Lower lobe of right lung (tissue), 2 donors: ENCODE results near the gene ABCB11. TPM values are rescaled to one million over a fixed set of nuclear protein-coding genes. Genes with fewer than 3 reads are reported as not detected.

Source experiments
- ATAC-seq, 2 donors: fragments of 200-7000 bp; cut with Tn5 transposase; one replicate each; pipeline ENCODE4 v1.9.1; 2020 to 2022; ENCODE audit warnings: mild to moderate bottlenecking in 2 of 2, moderate library complexity in 2 of 2
- DNase-seq: peaks from one replicate; pipeline ENCODE4 v3.0.0-alpha.2; 2020
- H3K27ac ChIP-seq: fragments of 200-600 bp; one replicate; pipeline ENCODE4 v1.8.0; 2022
- H3K27me3 ChIP-seq: fragments of 200-600 bp; one replicate; pipeline ENCODE4 v1.8.0; 2022; ENCODE audit warnings: low read depth
- H3K36me3 ChIP-seq: fragments of 200-600 bp; one replicate; pipeline ENCODE4 v1.8.0; 2022; ENCODE audit warnings: mild to moderate bottlenecking
- H3K4me1 ChIP-seq: fragments of 200-600 bp; one replicate; pipeline ENCODE4 v1.8.0; 2022
- H3K4me3 ChIP-seq: fragments of 200-600 bp; one replicate; pipeline ENCODE4 v1.8.0; 2022; ENCODE audit warnings: mild to moderate bottlenecking
- H3K9me3 ChIP-seq: fragments of 200-600 bp; one replicate; pipeline ENCODE4 v1.8.0; 2022
- CTCF ChIP-seq: fragments of 200-600 bp; IDR thresholded peaks from one replicate; pipeline ENCODE4 v1.8.0; 2022; ENCODE audit warnings: antibody characterized with exemption, mild to moderate bottlenecking
- intact Hi-C: fragments of 100-400 bp; cut with DNase I; formaldehyde crosslinking; loops from one replicate; pipeline ENCODE4 v1.11.0; 2022
- total RNA-seq: library from RNA; stranded (reverse); fragmentation: NEBNext Ultra II Directional; extraction: Animal tissue kit (Norgen Biotek cat#: 25700); gene quantifications from one replicate; pipeline ENCODE4 v1.2.1, GENCODE V29; 2021
- donor health status: DM: no; HTN: yes; CAD: no; lungs with severe emphysema.

Gene ABCB11
- total RNA-seq, 1 donor from 2014 or later = 0.32 TPM

- TF ChIP-seq CTCF = no peak
- Histone ChIP-seq H3K9me3 (peaks cover 8% of the 10 kb centered on the region), H3K27ac (no peak overlapping the region), H3K4me1 (no peaks in the 10 kb centered on the region), H3K27me3 (no peaks in the 10 kb centered on the region), H3K4me3 (no peak overlapping the region), H3K36me3 (no peaks in the 10 kb centered on the region)
- no peak for ATAC-seq
- intact Hi-C loops = no loop called here
- DNase-seq = no peak
These were observed 79.3 kb downstream of the ABCB11 start for GRCh38 chr2:168951871-168952270.

- intact Hi-C loops = no loop called here
- Histone ChIP-seq H3K9me3 (peaks cover 8% of the 10 kb centered on the region), H3K4me1 (no peaks in the 10 kb centered on the region), H3K36me3 (no peaks in the 10 kb centered on the region), H3K4me3 (no peak overlapping the region), H3K27me3 (no peaks in the 10 kb centered on the region), H3K27ac (no peak overlapping the region)
- DNase-seq (no peak), ATAC-seq (no peak)
- TF ChIP-seq CTCF = no peak
These were observed 81.8 kb downstream of the ABCB11 start for GRCh38 chr2:168949324-168949723.

- ATAC-seq = peak in 1 of 2 donors; percentile 47
- intact Hi-C loops = no loop called here
These were observed 82.4 kb downstream of the ABCB11 start for GRCh38 chr2:168948621-168949212.

GRCh38 chr2:168945508-168945907 is 85.6 kb downstream of the ABCB11 start:
- no peak for DNase-seq
- Histone ChIP-seq H3K27me3 (no peaks in the 10 kb centered on the region), H3K9me3 (no peaks in the 10 kb centered on the region), H3K4me3 (no peak overlapping the region), H3K36me3 (no peaks in the 10 kb centered on the region), H3K27ac (no peak overlapping the region), H3K4me1 (no peaks in the 10 kb centered on the region)
- no peak for ATAC-seq
- intact Hi-C loops = no loop called here
- no peak for TF ChIP-seq CTCF

More at GRCh38 chr2:168948621-168949212, 82.4 kb downstream of the ABCB11 start:
- no peaks in the 10 kb centered on the region for H3K4me1 ChIP-seq
- H3K36me3 ChIP-seq = no peaks in the 10 kb centered on the region
- no peak for DNase-seq
- H3K4me3 ChIP-seq = no peak overlapping the region
- no peak overlapping the region for H3K27ac ChIP-seq
- TF ChIP-seq CTCF = peak; percentile 51
- no peaks in the 10 kb centered on the region for H3K27me3 ChIP-seq
- H3K9me3 ChIP-seq = peaks cover 8% of the 10 kb centered on the region

- H3K9me3 ChIP-seq = no peaks in the 10 kb centered on the region
- no peak for ATAC-seq
- intact Hi-C loops = no loop called here
- no peak for DNase-seq
- no peaks in the 10 kb centered on the region for H3K4me1 ChIP-seq
- H3K4me3 ChIP-seq = no peak overlapping the region
- no peaks in the 10 kb centered on the region for H3K36me3 ChIP-seq
- no peak overlapping the region for H3K27ac ChIP-seq
- TF ChIP-seq CTCF = no peak
- H3K27me3 ChIP-seq = no peaks in the 10 kb centered on the region
These were observed 87.1 kb downstream of the ABCB11 start for GRCh38 chr2:168944065-168944464.
